Measurements from ENCODE around the gene CHST11.

- no peak for TF ChIP-seq CTCF (IDR thresholded peaks at IDR 0.05)
- no peak for TF ChIP-seq POLR2A (IDR thresholded peaks at IDR 0.05)
Measured at GRCh38 chr12:104710940-104711689, 254.4 kb downstream of the CHST11 start.
